Right renal pelvis (tissue), 4 donors: Measurements from ENCODE around the gene RARB. TPM values are rescaled to one million over a fixed set of nuclear protein-coding genes. Genes with fewer than 3 reads are reported as not detected.

ENCODE experiments used
- DNase-seq, 4 donors: peaks; one replicate each; pipeline ENCODE4 v3.0.0-alpha.2; 2013; ENCODE audit warnings: low read depth in 4 of 4, low spot score in 3 of 4, missing footprints in 1 of 4
- polyA plus RNA-seq, 4 donors: library from polyadenylated mRNA; unstranded; fragments of 120-200 nt; gene quantifications; one replicate each; pipeline ENCODE4 v1.2.1, GENCODE V29; 2013; ENCODE audit not compliant: insufficient read length in 4 of 4

RARB gene
- polyA plus RNA-seq, 4 donors: 47.0 to 63.0 (median 59.3) TPM

DNA sequence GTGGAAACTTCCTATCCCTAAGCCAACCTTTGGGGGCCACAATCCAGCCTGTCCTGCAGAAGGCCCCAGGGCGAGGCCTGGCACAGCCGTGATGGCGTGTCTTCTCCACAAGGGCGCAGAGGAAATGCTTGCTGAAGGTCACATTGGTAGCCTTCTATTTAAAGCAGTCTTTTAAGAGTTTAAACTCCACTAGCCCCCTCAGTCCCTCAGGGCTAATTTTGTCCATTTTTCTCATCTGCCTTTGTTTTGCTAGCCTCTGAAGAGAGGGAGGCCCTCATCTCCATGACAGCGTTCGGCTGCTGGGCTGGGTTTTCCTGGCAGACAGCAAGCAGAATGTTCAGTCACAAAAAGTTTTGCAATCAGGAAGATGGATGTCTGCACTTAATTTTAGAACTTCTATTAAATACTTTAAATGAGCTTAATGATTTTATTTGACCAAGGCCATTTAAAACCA is 40.8 kb downstream of the RARB start:
- peak in 3 of 4 donors; percentile 58 to 72 (median 69) for DNase-seq

GRCh38 chr3:25469558-25469957 is 41.5 kb downstream of the RARB start:
- no peak for DNase-seq

GRCh38 chr3:25471081-25471768 is 43.2 kb downstream of the RARB start:
- no peak for DNase-seq

GRCh38 chr3:25472153-25472552 is 44.1 kb downstream of the RARB start:
- DNase-seq: no peak

DNA sequence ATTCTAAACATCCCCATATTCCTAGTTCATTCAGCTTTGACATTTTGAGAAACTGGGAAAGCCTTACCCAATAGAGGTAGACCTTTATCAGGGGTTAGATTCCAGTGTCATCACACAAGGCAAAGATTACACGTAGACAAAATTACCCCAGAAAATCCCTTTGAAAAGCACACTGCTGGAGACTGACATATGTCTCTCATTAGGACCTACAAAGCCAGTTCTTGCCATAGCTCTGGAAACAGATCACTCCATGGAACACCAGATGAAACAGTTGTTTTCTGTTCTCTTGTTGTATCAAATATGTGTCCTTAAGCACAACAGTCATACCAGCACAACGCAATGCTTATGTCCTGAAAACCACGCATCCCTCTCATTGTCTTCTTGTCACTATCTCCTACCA is 44.7 kb downstream of the RARB start:
- DNase-seq: no peak

DNA sequence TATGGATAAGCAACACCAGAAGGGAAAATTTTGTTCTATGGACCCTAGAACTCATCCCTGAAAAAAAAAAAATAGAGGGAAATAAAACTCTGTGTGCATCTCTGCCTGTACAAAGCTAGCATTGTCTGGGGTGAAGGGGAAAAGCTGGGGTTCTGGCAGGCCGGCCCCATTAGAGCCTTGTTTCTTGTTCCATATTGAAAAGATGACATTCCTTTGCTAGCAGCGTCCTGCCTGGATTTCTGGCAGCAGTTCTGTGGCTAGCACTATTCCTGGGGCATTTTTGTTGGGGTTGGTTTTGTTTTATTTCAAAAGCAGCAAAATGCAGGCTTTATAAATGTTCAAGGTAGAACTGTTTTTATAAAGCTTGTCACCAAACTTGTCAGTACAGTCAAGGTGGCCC is 45.2 kb downstream of the RARB start:
- DNase-seq: no peak

DNA sequence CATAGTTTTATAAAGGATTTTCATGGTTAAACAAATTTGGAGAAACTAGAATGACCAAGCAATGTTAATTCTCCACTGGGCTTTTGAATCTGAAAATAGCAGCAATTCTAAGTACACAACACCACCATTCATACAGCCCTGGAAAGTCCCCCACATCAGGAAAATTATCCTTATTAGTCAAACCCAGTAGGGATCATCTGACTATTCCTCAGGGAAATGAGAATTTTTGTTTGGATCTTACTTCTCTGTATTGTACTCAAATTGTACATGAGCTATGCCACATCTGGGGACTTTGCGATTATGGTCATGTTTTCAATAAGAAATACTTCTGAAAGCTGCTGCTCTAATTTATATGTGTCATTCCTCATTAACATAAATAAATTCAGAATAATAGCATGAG is 46.0 kb downstream of the RARB start:
- DNase-seq: no peak

DNA sequence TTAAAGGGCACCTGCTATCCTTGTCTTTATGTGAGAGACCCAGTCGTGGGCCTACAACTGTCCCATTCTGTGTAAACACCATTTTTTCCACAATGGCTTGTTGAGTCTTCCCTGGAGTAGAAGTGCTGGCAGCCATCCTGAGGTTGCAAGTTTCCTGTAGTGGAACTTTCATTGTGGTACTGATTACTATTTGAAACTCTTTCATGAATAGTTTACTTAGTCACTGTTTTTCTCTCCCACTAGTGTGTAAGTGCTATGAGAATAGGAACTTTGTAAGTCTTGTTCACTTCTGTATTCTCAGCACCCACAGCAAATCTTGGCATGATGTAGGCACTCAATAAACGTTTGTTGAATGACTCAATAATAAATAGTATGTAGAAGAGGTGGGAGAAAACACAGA is 48.6 kb downstream of the RARB start:
- DNase-seq: no peak

- no peak for DNase-seq
These were observed 50.2 kb downstream of the RARB start for GRCh38 chr3:25478211-25478757.

GRCh38 chr3:25478964-25479726 is 51.1 kb downstream of the RARB start:
- no peak for DNase-seq

DNA sequence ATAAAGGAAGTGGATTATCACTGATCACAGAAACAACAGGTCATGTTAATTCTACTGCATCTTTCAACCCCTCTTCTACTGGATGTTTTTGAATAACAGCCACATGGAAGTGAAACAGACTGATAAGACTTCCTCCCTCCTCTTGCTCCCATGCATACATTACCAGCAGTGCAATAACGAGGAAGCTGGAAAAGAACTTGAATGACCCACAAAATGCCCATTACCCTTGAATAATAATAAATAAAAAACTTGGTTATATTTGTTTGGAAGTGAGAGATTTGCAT is 51.6 kb downstream of the RARB start:
- DNase-seq: no peak

- no peak for DNase-seq
These were observed 52.7 kb downstream of the RARB start for GRCh38 chr3:25480811-25481210.

GRCh38 chr3:25481386-25481785 is 53.3 kb downstream of the RARB start:
- DNase-seq: no peak

DNA sequence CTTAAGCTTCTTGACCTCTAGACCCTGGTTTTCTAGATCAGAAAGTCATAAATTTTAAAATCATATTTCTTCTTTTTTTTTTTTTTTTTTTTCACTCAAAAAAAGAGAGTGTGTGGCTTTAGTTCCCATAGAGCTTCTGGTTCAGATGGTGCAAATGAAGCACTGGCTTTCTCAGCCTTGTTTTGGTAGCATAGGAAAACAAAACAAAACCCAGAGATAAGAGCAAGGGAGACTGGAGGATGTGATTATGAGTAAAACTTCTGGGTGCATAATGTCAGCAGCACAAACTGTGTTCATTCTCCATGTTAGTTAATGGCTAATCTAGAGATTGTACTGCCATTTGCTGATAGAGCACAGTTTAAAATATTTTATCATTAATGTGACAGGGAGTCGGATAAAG is 55.4 kb downstream of the RARB start:
- no peak for DNase-seq

GRCh38 chr3:25485673-25486072 is 57.6 kb downstream of the RARB start:
- no peak for DNase-seq

DNA sequence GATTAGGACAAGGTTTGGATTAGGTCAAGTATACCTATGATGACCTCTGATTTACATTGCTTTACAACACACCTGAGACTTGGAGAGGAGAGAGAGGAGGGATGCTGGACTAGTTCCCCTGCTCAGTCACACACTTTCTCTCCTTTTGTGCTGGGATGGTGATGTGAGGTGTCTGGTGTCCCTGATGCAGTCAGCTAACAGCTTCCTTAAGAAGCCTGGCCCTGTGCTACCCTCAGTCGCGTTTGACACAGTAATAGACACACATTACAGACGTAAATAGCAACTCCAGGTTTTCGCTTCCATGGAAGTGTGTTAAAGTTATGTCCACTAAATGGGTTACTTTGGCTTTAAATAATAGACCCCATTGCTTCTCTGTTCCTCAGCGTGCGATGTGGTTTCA is 58.9 kb downstream of the RARB start:
- no peak for DNase-seq

DNA sequence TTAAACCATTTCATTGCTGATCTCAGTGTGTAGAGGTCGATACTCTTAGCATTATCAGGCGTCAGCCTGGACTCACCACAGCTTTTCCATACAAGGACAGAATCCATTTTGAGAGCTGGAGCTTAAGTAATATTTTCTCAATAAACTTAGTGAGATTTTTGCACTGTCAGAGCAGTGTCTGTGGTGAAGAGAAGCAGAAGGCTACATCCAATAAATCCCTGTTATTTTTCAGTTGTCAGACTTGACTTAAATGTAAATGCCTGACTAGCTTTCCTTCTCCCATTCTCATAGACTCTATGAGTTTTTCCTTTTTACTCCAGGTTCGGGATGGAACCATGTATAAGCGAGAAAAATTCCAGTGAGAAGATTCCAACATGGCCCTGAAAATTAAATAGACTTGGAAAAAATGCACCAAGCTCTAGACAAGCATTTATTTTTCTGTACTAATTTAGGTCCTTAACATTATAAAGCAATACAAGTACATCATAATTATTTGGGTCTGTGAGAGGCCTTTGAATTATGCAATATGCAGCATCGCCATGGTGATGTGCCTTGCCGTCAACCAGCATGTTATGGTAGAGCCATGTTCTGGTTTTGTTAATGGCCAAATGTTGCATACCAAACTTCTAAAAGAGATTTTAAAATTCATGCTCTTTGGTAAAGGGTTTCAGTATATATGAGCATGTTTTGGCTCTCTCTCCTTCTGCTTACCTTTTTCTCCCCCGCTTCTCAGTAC is 62.0 kb downstream of the RARB start:
- no peak for DNase-seq

DNA sequence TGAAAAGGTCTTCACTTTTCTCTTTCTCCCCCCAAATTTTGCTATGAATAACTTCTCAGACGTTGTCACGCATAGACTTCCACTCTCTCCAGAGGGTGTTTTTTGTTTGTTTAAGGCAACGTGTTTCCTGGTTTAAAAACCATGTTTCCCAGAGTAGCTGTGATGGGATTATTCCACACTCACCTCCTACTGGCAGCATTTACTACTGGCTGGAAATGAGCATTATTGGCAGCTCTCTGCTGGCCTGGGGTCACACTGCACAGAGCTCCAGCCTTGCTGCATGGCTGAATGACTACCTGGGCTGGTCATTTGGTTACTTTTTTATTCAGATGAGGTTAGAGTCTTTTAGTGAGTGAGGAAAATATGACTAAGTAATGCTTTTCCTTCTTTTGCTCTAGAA is 65.2 kb downstream of the RARB start:
- DNase-seq: no peak

- DNase-seq: no peak
These were observed 65.7 kb downstream of the RARB start for GRCh38 chr3:25493786-25494185.

DNA sequence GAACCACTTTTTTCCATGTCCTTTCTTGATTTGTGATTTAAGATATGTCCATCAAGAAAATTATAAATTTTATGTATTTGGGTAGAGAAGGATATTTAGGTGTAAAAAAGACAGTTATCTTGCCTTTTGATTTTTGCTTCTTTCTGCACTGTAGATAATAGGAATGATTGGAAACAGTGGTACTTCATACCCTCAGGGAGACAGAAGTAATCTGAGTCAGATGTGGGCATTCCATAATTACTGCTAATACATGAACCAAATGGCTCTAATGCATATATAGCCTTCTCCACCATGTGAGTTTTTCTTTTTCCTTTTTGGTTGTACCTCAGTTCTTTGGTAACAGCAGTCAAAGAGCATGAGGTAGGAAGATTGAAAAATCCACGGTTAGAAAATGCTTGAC is 67.2 kb downstream of the RARB start:
- DNase-seq: no peak

GRCh38 chr3:25495726-25496253 is 67.7 kb downstream of the RARB start:
- no peak for DNase-seq
